ENCODE measurements around the gene HMGCR.

Gene HMGCR

DNA sequence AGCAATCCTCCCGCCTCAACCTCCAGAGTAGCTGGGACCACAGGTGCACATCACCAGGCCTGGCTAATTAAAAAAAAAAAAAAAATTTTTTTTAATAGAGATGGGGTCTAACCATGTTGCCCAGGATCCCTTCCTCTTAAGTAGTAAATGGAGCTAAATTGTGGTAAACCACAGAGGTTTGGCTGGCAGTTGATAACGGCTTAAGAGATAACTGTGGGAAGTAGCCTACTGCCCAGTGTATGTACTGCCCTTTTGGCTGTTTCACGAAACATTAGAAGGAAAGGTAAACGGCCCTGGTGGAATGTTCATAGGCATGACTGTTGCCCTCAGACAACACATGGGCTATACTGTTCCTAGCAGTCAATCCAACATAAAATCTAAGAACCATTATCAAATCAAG is 44.4 kb downstream of the HMGCR start:
- no peak for DNase-seq (ENCODE audit: low read depth)

DNA sequence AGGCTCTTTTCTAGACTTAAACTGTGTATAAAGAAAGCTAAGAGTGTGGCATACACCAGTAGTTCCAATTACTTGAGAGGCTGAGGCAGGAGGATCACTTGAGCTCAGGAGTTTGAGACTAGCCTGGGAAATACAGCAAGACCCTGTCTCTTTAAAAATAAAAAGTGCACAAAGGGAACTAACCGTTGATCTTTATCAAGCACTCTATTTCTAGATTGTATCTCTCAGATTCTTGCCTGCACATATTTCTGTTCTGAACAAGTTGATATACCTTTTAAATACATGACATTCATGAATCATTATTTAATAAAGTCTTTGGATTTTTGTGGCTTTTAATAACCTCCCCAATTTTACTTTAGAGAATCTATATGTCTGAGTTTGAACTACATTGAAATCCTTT is 47.2 kb downstream of the HMGCR start:
- no peak for DNase-seq (ENCODE audit: low read depth)

DNA sequence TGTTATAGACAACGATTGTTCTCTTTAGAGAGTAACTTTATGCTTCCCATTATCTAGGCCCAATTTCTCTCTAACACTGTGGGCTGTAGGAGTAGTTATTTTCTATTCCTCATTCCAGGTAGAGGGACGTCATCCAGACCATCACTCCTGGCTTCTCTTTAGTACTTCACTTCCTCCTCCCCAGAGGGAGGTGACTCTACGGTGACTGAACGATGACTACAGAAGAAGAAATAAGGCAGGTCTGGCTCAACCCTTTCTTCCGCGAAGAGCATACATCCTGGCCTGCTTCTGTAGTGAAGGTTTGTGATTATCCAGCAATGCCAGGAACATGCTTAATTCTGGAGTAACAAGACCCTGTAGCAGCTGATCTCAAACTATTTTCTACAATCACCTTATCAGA is 50.8 kb downstream of the HMGCR start:
- DNase-seq (ENCODE audit: low read depth) = no peak

DNA sequence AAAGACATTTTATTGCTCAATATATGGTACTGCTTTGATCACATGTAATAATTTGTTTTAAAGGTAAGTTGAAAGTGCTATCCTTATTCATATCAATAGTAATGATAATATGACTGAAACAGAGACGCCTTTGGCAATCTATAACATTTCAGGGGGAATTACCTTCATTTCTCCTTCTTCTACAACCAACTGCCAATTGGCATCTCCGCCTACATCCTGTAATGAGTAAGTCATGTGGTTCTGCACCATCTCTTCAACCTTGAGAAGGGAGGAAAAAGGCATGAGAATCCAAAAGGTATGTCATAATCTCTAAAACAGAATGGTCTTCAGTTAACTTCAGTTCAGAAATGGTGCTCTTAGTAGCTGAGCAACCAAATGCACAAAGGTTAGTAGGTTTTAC is 52.4 kb downstream of the HMGCR start:
- no peak for DNase-seq (ENCODE audit: low read depth)

DNA sequence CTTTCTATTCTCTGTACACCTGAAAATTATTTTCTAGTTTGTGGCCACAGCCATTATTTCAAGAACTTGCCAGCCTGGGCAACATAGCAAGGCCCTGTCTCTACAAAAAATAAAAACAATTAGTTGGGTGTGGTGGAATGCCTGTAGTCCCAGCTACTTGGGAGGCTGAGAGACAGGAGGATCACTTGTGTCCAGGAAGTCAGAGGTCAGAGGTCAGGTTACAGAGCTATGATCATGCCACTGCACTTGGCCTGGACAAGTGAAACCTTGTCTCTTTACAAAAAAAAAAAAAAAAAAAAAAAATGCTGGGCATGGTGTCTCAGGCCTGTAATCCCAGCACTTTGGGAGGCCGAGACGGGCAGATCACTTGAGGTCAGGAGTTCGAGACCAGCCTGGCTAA is 58.3 kb downstream of the HMGCR start:
- no peak for DNase-seq (ENCODE audit: low read depth)

DNA sequence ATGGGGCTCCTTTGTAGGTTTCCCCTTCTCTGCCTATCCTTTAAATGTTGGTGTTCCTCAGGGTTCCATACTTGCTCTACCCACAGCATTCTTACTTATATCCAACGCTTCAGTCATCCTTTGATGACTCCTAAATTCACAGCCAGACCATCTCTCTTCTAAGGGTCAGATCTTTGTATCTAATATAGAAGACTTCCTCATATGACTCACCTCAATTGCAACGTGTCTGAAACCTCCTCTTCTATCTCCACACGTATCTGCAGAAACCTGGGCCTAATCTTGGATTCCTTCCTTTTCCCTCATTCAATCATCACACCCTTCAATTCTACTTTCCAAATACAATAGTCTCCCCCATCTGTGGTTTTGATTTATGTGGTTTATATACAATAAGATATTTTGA is 68.3 kb downstream of the HMGCR start:
- no peak for DNase-seq (ENCODE audit: low read depth)

All from activated T-helper 1 cell treated with Interleukin-2 at 50 U/mL for 16 hours (primary cell).